Ovary (tissue), 3 donors: Measurements from ENCODE around the gene GLB1L.

ENCODE experiments used
- POLR2A ChIP-seq: fragments of 450-650 bp; IDR thresholded peaks from one replicate; pipeline ENCODE4 v1.6.1; 2017; ENCODE audit warnings: antibody characterized with exemption, mild to moderate bottlenecking, moderate library complexity
- TF ChIP-seq, protein P1 (sequence below), 3 donors: fragments of 450-650 bp in 2 of 3; fragments of 200-600 bp in 1 of 3; IDR thresholded peaks; one replicate each; pipeline versions ENCODE4 v1.5.1 to v1.8.0; 2016 to 2022; ENCODE audit warnings: antibody characterized with exemption in 3 of 3, mild to moderate bottlenecking in 1 of 3
- donor health status: DM: no; HTN: no; CAD: no.

DNA sequence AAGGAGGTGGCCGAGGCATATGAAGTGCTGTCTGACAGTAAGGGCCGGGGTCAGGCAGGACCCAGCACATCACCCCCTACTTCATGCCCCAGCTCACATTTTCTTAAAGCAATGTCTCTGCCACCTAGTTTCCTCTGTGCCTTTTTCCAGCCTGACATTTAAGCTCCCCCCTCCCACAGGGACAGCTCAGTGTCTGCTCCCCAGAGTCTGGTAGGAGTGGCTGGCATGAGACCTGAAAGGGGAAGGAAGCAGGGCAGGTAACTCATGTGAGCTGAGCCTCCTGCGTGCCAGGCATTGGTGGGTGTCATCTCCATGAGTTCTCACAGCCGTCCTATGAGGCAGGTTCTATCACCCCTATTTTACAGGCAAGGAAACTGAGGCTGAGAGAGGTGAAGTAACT is 35.4 kb upstream of the GLB1L start:
- TF ChIP-seq, protein P1, sequence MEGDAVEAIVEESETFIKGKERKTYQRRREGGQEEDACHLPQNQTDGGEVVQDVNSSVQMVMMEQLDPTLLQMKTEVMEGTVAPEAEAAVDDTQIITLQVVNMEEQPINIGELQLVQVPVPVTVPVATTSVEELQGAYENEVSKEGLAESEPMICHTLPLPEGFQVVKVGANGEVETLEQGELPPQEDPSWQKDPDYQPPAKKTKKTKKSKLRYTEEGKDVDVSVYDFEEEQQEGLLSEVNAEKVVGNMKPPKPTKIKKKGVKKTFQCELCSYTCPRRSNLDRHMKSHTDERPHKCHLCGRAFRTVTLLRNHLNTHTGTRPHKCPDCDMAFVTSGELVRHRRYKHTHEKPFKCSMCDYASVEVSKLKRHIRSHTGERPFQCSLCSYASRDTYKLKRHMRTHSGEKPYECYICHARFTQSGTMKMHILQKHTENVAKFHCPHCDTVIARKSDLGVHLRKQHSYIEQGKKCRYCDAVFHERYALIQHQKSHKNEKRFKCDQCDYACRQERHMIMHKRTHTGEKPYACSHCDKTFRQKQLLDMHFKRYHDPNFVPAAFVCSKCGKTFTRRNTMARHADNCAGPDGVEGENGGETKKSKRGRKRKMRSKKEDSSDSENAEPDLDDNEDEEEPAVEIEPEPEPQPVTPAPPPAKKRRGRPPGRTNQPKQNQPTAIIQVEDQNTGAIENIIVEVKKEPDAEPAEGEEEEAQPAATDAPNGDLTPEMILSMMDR (IDR thresholded peaks at IDR 0.05), result no peak
- TF ChIP-seq POLR2A, result no peak
